HepG2 (cell line): ENCODE results near the gene FAM24B. TPM values are rescaled to one million over a fixed set of nuclear protein-coding genes. Genes with fewer than 3 reads are reported as not detected.

Source experiments
- DDIT3 ChIP-seq: sonication (generic); formaldehyde crosslinking; IDR thresholded peaks from 2 replicates; pipeline ENCODE4 v1.4.0; 2020; ENCODE audit warnings: mild to moderate bottlenecking, missing genetic modification reagents
- FUBP1 ChIP-seq: sonication (generic); formaldehyde crosslinking; IDR thresholded peaks from 2 replicates; pipeline ENCODE4 v1.5.1; 2020; ENCODE audit warnings: missing genetic modification reagents, mild to moderate bottlenecking, borderline replicate concordance
- NAIF1 ChIP-seq: sonication (generic); formaldehyde crosslinking; IDR thresholded peaks from 2 replicates; pipeline ENCODE4 v1.5.0; 2020; ENCODE audit warnings: mild to moderate bottlenecking, missing genetic modification reagents, borderline replicate concordance
- PCBP2 ChIP-seq: fragments of 200-400 bp; formaldehyde crosslinking; optimal IDR thresholded peaks from 2 replicates; pipeline ENCODE3; 2018; ENCODE audit warnings: low read length, low read depth; ENCODE audit not compliant: poor library complexity, severe bottlenecking
- REPIN1 ChIP-seq: sonication (generic); formaldehyde crosslinking; IDR thresholded peaks from 2 replicates; pipeline ENCODE4 v1.8.0; 2022; ENCODE audit warnings: missing genetic modification reagents, low read depth, mild to moderate bottlenecking, borderline replicate concordance
- SALL2 ChIP-seq: sonication (generic); formaldehyde crosslinking; IDR thresholded peaks from 2 replicates; pipeline ENCODE4 v1.8.1; 2023; ENCODE audit warnings: mild to moderate bottlenecking, missing genetic modification reagents, inconsistent platforms
- TCF7 ChIP-seq: sonication (generic); IDR thresholded peaks from 2 replicates; pipeline ENCODE4 v1.6.1; 2016; ENCODE audit warnings: antibody characterized with exemption, low read depth
- ZBTB46 ChIP-seq: sonication (generic); formaldehyde crosslinking; IDR thresholded peaks from 2 replicates; pipeline ENCODE4 v1.4.0; 2020; ENCODE audit warnings: mild to moderate bottlenecking, missing genetic modification reagents, borderline replicate concordance
- ZBTB7B ChIP-seq: sonication (generic); formaldehyde crosslinking; IDR thresholded peaks from 2 replicates; pipeline ENCODE4 v1.4.0; 2020; ENCODE audit warnings: missing genetic modification reagents
- ZNF564 ChIP-seq: sonication (generic); formaldehyde crosslinking; IDR thresholded peaks from 2 replicates; pipeline ENCODE4 v1.8.1; 2023; ENCODE audit warnings: mild to moderate bottlenecking, missing genetic modification reagents
- ZNF567 ChIP-seq: sonication (generic); formaldehyde crosslinking; IDR thresholded peaks from 2 replicates; pipeline ENCODE4 v1.8.1; 2023; ENCODE audit warnings: mild to moderate bottlenecking, missing genetic modification reagents, borderline replicate concordance
- ZNF570 ChIP-seq: sonication (generic); formaldehyde crosslinking; IDR thresholded peaks from 2 replicates; pipeline ENCODE4 v1.4.0; 2020; ENCODE audit warnings: mild to moderate bottlenecking, missing genetic modification reagents, borderline replicate concordance
- ZNF607 ChIP-seq: sonication (generic); formaldehyde crosslinking; IDR thresholded peaks from 2 replicates; pipeline ENCODE4 v1.5.1; 2020; ENCODE audit warnings: missing genetic modification reagents, mild to moderate bottlenecking, borderline replicate concordance
- ZNF841 ChIP-seq: sonication (generic); formaldehyde crosslinking; IDR thresholded peaks from 2 replicates; pipeline ENCODE4 v1.8.1; 2023; ENCODE audit warnings: missing genetic modification reagents, borderline replicate concordance
- ZNF879 ChIP-seq: sonication (generic); formaldehyde crosslinking; IDR thresholded peaks from 2 replicates; pipeline ENCODE4 v1.8.1; 2023; ENCODE audit warnings: missing genetic modification reagents
- polyA plus RNA-seq, 8 experiments: library from polyadenylated mRNA; depleted of rRNA in 3 of 8; stranded (reverse) in 7 of 8; unstranded in 1 of 8; fragments of >200 nt; fragmentation: Illumina TruSeq in 4 of 8; extraction: Trizol in 4 of 8; gene quantifications; 2 replicates each; pipeline versions ENCODE4 v1.2.1 to v1.2.3, GENCODE V29; 2011 to 2016; ENCODE audit warnings: low read depth in 4 of 8, missing spikeins in 1 of 8, mixed read lengths in 1 of 8; ENCODE audit not compliant: insufficient read depth in 1 of 8
- total RNA-seq, 5 experiments: library from RNA; depleted of rRNA; stranded (reverse); fragments of >200 nt; fragmentation: Illumina TruSeq; extraction: Trizol; gene quantifications; 2 replicates each; pipeline ENCODE4 v1.2.3, GENCODE V29; 2016; ENCODE audit warnings: low read depth in 1 of 5
- TF ChIP-seq, protein P1 (sequence below): sonication (generic); formaldehyde crosslinking; IDR thresholded peaks from 2 replicates; pipeline ENCODE4 v1.5.1; 2020; ENCODE audit warnings: mild to moderate bottlenecking, missing genetic modification reagents, moderate library complexity
- TF ChIP-seq, protein P2 (sequence below): sonication (generic); formaldehyde crosslinking; IDR thresholded peaks from 2 replicates; pipeline ENCODE4 v1.8.1; 2022; ENCODE audit warnings: mild to moderate bottlenecking, missing genetic modification reagents

Gene FAM24B
- total and polyA plus RNA-seq, 2 of the 13 experiments (the other 11 are each of a cell fraction or from before 2014, with no cell fraction given) = 1.9 to 3.0 TPM

GRCh38 chr10:122879339-122880273 is at the start of gene FAM24B (continued):
- TF ChIP-seq DDIT3 (CRISPR knock-in tag) (no peak), ZNF564 (CRISPR knock-in tag) (peak; percentile 54), ZNF841 (CRISPR knock-in tag) (peak; percentile 26; the same call in 1 of the 2 replicates), FUBP1 (CRISPR knock-in tag) (no peak), REPIN1 (CRISPR knock-in tag) (0 out of 2 replicates have a peak, but pooled peaks have one; percentile 23), ZNF879 (CRISPR knock-in tag) (peak; percentile 90; the same call in 1 of the 2 replicates), ZBTB46 (CRISPR knock-in tag) (no peak), NAIF1 (CRISPR knock-in tag) (0 out of 2 replicates have a peak, but pooled peaks have one; percentile 16), PCBP2 (no peak), SALL2 (0 out of 2 replicates have a peak, but pooled peaks have one; percentile 35), ZNF567 (no peak), ZNF607 (CRISPR knock-in tag) (no peak), ZBTB7B (CRISPR knock-in tag) (no peak), TCF7 (no peak), ZNF570 (no peak)
- TF ChIP-seq, protein P1, sequence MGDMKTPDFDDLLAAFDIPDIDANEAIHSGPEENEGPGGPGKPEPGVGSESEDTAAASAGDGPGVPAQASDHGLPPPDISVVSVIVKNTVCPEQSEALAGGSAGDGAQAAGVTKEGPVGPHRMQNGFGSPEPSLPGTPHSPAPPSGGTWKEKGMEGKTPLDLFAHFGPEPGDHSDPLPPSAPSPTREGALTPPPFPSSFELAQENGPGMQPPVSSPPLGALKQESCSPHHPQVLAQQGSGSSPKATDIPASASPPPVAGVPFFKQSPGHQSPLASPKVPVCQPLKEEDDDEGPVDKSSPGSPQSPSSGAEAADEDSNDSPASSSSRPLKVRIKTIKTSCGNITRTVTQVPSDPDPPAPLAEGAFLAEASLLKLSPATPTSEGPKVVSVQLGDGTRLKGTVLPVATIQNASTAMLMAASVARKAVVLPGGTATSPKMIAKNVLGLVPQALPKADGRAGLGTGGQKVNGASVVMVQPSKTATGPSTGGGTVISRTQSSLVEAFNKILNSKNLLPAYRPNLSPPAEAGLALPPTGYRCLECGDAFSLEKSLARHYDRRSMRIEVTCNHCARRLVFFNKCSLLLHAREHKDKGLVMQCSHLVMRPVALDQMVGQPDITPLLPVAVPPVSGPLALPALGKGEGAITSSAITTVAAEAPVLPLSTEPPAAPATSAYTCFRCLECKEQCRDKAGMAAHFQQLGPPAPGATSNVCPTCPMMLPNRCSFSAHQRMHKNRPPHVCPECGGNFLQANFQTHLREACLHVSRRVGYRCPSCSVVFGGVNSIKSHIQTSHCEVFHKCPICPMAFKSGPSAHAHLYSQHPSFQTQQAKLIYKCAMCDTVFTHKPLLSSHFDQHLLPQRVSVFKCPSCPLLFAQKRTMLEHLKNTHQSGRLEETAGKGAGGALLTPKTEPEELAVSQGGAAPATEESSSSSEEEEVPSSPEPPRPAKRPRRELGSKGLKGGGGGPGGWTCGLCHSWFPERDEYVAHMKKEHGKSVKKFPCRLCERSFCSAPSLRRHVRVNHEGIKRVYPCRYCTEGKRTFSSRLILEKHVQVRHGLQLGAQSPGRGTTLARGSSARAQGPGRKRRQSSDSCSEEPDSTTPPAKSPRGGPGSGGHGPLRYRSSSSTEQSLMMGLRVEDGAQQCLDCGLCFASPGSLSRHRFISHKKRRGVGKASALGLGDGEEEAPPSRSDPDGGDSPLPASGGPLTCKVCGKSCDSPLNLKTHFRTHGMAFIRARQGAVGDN (CRISPR knock-in tag) = peak; percentile 98
- TF ChIP-seq, protein P2, sequence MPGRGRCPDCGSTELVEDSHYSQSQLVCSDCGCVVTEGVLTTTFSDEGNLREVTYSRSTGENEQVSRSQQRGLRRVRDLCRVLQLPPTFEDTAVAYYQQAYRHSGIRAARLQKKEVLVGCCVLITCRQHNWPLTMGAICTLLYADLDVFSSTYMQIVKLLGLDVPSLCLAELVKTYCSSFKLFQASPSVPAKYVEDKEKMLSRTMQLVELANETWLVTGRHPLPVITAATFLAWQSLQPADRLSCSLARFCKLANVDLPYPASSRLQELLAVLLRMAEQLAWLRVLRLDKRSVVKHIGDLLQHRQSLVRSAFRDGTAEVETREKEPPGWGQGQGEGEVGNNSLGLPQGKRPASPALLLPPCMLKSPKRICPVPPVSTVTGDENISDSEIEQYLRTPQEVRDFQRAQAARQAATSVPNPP = no peak; the same call in none of the 2 replicates
